Uterus (tissue), 2 donors: ENCODE data around the gene C4A.
"Not testable (repeated sequence)": the region's sequence is repeated elsewhere in the genome, so short reads cannot be mapped to it uniquely, and the experiment has no call there.

Experiments
- POLR2A ChIP-seq, 2 donors: fragments of 450-650 bp; IDR thresholded peaks; one replicate each; pipeline ENCODE4 v1.6.1; 2016; ENCODE audit warnings: antibody characterized with exemption in 2 of 2, mild to moderate bottlenecking in 1 of 2, moderate library complexity in 1 of 2
- TF ChIP-seq, protein P1 (sequence below), 4 experiments: fragments of 200-600 bp in 2 of 4; fragments of 450-650 bp in 2 of 4; sonication (generic) in 2 of 4; IDR thresholded peaks; one replicate each; pipeline ENCODE4 v1.5.1; 2016 to 2019; ENCODE audit warnings: antibody characterized with exemption in 4 of 4, mild to moderate bottlenecking in 2 of 4, moderate library complexity in 1 of 4

DNA sequence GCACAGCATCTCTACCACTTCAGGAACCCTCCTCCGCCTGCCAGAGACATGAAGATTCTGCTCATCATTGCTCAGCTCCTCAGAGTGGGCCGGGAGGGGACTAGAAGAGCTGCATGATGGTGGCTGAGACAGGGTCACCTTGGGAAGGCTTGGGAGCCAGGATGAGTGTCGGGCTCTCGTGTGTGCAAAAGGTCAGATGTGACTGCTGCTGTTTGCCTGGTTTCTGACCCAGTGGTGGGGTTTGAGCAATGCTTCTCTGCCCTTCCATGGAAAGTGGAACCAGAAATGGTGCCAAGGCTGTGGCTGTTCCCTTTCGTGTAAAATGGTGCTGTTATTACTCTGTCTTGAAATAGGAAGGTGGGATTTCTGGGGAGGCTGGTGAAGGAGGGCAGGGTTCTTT lies 859 bp upstream of the C4A start:
- TF ChIP-seq, protein P1, sequence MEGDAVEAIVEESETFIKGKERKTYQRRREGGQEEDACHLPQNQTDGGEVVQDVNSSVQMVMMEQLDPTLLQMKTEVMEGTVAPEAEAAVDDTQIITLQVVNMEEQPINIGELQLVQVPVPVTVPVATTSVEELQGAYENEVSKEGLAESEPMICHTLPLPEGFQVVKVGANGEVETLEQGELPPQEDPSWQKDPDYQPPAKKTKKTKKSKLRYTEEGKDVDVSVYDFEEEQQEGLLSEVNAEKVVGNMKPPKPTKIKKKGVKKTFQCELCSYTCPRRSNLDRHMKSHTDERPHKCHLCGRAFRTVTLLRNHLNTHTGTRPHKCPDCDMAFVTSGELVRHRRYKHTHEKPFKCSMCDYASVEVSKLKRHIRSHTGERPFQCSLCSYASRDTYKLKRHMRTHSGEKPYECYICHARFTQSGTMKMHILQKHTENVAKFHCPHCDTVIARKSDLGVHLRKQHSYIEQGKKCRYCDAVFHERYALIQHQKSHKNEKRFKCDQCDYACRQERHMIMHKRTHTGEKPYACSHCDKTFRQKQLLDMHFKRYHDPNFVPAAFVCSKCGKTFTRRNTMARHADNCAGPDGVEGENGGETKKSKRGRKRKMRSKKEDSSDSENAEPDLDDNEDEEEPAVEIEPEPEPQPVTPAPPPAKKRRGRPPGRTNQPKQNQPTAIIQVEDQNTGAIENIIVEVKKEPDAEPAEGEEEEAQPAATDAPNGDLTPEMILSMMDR (IDR thresholded peaks at IDR 0.05) = not testable (repeated sequence)
- not testable (repeated sequence) for TF ChIP-seq POLR2A (IDR thresholded peaks at IDR 0.05)
